ENCODE measurements around the gene TMEM115.

TMEM115 gene

DNA sequence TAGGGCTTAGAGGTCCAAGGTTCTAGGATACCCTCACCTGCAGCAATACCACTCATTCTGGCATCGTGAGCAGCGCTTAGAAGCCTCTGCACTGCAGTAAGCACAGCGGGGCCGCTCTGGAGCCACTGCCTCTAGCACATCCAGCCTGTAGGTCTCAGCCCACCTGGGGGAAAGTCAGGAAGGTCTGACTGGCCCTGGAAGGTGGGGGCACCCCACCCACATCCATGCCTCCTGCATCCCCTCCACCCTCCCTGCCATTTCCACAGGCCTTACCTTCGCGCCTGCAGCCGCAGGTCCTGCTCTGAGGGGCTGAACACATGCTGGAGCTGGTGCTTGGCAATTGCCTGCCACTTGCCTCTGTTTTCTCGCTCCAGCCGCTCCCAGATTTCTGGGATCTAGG, 17.8 kb downstream of the TMEM115 start:
- no peaks in the 10 kb centered on the region for H3K36me3 ChIP-seq (ENCODE audit: control insufficient read depth in 2 of 2, insufficient read depth in 2 of 2, low read length in 2 of 2)
- no peak overlapping the region for H3K27ac ChIP-seq (ENCODE audit: low read length)
- H3K4me3 ChIP-seq (ENCODE audit: low read length in 2 of 2): peak overlapping the region; percentile 67 to 73
- peaks cover 3 to 4% of the 10 kb centered on the region in 2 donors for H3K27me3 ChIP-seq (ENCODE audit: control insufficient read depth in 1 of 2, insufficient read depth in 2 of 2, low read length in 2 of 2)
- H3K9ac ChIP-seq (ENCODE audit: low read length in 2 of 2): peak overlapping the region in 1 of 2 donors; percentile 50
- no peaks in the 10 kb centered on the region for H3K9me3 ChIP-seq (ENCODE audit: control insufficient read depth in 2 of 2, low read length in 2 of 2)
- H3K4me1 ChIP-seq (ENCODE audit: control insufficient read depth, insufficient read depth, low read length): peaks cover 44% of the 10 kb centered on the region

DNA sequence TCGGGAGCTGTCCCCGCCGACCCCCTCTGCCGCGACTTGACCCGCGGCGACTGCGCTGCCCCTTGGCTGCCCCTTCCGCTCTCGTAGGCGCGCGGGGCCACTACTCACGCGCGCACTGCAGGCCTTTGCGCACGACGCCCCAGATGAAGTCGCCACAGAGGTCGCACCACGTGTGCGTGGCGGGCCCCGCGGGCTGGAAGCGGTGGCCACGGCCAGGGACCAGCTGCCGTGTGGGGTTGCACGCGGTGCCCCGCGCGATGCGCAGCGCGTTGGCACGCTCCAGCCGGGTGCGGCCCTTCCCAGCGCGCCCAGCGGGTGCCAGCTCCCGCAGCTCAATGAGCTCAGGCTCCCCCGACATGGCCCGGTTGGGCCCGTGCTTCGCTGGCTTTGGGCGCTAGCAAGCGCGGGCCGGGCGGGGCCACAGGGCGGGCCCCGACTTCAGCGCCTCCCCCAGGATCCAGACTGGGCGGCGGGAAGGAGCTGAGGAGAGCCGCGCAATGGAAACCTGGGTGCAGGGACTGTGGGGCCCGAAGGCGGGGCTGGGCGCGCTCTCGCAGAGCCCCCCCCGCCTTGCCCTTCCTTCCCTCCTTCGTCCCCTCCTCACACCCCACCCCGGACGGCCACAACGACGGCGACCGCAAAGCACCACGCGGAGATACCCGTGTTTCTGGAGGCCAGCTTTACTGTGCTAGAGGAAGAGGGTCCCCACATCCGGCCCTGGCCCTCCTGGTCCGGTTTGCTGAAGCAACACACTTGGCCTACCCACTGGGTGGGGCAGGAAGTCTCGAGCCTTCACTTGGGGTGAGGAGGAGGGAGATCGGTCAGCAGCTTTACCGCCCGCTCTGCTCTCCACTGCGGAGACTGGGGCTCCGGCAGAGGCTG, 18.6 kb downstream of the TMEM115 start, which contains the start of gene RASSF1:
RASSF1 (minus strand) TSS at position 389 of the 882 bp plus-strand sequence; CDS start at position 358, 31 bp downstream.
- Histone ChIP-seq H3K9me3 (ENCODE audit: control insufficient read depth in 2 of 2, low read length in 2 of 2) (no peaks in the 10 kb centered on the region), H3K9ac (ENCODE audit: low read length in 2 of 2) (peak within 1 kb of the TSS; percentile 50 to 55), H3K36me3 (ENCODE audit: control insufficient read depth in 2 of 2, insufficient read depth in 2 of 2, low read length in 2 of 2) (no peaks in the 10 kb centered on the region), H3K4me1 (ENCODE audit: control insufficient read depth, insufficient read depth, low read length) (peaks cover 51% of the 10 kb centered on the region), H3K27me3 (ENCODE audit: control insufficient read depth in 1 of 2, insufficient read depth in 2 of 2, low read length in 2 of 2) (peaks cover 3 to 4% of the 10 kb centered on the region in 2 donors), H3K4me3 (ENCODE audit: low read length in 2 of 2) (peak within 1 kb of the TSS; percentile 67 to 73), H3K27ac (ENCODE audit: low read length) (peak within 1 kb of the TSS; percentile 31)

DNA sequence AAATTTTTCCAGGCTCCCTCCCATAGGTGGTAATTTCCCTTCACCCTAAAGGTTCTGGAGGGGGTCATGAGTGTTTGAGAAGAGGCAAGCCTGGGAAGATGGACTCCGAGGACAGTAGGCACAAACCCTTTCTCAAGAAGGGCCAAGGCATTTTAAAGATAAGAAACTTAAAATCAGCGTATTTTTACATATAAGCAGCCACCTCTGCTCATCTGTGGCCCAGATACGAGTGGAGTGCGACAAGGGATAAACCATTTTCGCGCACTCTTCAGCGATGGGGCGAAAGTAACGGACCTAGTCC, 19.2 kb downstream of the TMEM115 start:
- Histone ChIP-seq H3K4me1 (ENCODE audit: control insufficient read depth, insufficient read depth, low read length) (peaks cover 50% of the 10 kb centered on the region), H3K27ac (ENCODE audit: low read length) (peak overlapping the region; percentile 31)

DNA sequence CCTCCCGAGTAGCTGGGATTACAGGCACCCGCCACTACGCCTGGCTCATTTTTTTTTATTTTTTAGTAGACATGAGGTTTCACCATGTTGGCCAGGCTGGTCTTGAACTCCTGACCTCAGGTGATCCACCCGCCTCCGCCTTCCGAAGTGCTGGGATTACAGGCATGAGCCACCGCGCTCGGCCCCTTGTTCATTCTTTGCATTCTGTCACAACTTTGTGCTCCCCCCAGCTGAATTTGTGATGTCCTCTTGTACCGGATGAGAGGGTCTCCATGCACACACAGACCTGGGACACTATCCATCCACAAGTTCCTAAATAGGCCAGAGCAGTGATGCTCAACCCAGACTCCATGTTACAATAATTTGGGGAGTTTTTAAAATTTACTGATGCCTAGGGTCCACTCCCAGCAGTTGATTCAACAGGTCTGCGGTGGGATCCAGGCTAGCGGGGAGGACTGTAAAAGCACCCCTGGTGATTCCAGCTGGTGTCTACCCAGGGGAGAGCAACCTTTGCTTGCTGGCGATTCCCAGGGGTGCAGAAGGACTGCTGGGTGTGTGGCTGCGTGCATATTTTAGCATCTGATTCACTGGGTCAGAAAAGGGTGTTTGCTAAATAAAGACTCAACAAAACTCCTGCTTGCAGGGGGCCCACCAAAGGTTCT, 19.7 kb downstream of the TMEM115 start:
- H3K4me1 ChIP-seq (ENCODE audit: control insufficient read depth, insufficient read depth, low read length): peaks cover 49% of the 10 kb centered on the region

More for the DNA sequence above, 19.2 kb downstream of the TMEM115 start:
- H3K9ac ChIP-seq (ENCODE audit: low read length in 2 of 2): peak overlapping the region; percentile 50 to 55
- no peaks in the 10 kb centered on the region for H3K36me3 ChIP-seq (ENCODE audit: control insufficient read depth in 2 of 2, insufficient read depth in 2 of 2, low read length in 2 of 2)
- peaks cover 0 to 3% of the 10 kb centered on the region in 2 donors for H3K27me3 ChIP-seq (ENCODE audit: control insufficient read depth in 1 of 2, insufficient read depth in 2 of 2, low read length in 2 of 2)
- no peaks in the 10 kb centered on the region for H3K9me3 ChIP-seq (ENCODE audit: control insufficient read depth in 2 of 2, low read length in 2 of 2)
- H3K4me3 ChIP-seq (ENCODE audit: low read length in 2 of 2): peak overlapping the region; percentile 67 to 73

DNA sequence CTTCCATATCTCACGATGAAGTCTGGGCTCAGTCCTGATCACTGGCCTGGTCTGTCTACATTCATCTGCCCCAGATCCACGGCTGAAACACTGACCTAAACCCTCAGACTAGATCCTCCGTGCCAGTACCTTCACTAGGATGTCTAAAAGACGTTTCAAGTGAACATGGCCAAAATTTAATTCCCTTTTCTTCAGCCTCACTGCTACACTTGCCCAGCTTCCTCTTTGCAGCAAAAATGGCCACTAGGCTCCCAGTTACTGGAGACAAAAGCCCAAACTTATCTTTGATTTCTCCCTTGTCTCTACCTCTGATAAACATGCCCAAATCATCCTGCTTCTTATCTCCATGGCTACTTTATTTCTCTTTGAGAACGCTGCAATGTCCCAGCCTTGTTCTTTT, 20.4 kb downstream of the TMEM115 start:
- H3K4me3 ChIP-seq (ENCODE audit: low read length in 2 of 2): peak overlapping the region in 1 of 2 donors; percentile 44
- H3K9ac ChIP-seq (ENCODE audit: low read length in 2 of 2): peak overlapping the region in 1 of 2 donors; percentile 21
- H3K36me3 ChIP-seq (ENCODE audit: control insufficient read depth in 2 of 2, insufficient read depth in 2 of 2, low read length in 2 of 2): peaks cover 0 to 5% of the 10 kb centered on the region in 2 donors
- H3K4me1 ChIP-seq (ENCODE audit: control insufficient read depth, insufficient read depth, low read length): peaks cover 56% of the 10 kb centered on the region
- H3K27me3 ChIP-seq (ENCODE audit: control insufficient read depth in 1 of 2, insufficient read depth in 2 of 2, low read length in 2 of 2): no peaks in the 10 kb centered on the region
- no peaks in the 10 kb centered on the region for H3K9me3 ChIP-seq (ENCODE audit: control insufficient read depth in 2 of 2, low read length in 2 of 2)
- peak overlapping the region; percentile 89 for H3K27ac ChIP-seq (ENCODE audit: low read length)

More for the DNA sequence above, 19.7 kb downstream of the TMEM115 start:
- Histone ChIP-seq H3K27me3 (ENCODE audit: control insufficient read depth in 1 of 2, insufficient read depth in 2 of 2, low read length in 2 of 2) (no peaks in the 10 kb centered on the region), H3K4me3 (ENCODE audit: low read length in 2 of 2) (peak overlapping the region; percentile 67 to 73), H3K9me3 (ENCODE audit: control insufficient read depth in 2 of 2, low read length in 2 of 2) (no peaks in the 10 kb centered on the region), H3K9ac (ENCODE audit: low read length in 2 of 2) (peak overlapping the region; percentile 50 to 55), H3K27ac (ENCODE audit: low read length) (peak overlapping the region; percentile 31), H3K36me3 (ENCODE audit: control insufficient read depth in 2 of 2, insufficient read depth in 2 of 2, low read length in 2 of 2) (no peaks in the 10 kb centered on the region)

DNA sequence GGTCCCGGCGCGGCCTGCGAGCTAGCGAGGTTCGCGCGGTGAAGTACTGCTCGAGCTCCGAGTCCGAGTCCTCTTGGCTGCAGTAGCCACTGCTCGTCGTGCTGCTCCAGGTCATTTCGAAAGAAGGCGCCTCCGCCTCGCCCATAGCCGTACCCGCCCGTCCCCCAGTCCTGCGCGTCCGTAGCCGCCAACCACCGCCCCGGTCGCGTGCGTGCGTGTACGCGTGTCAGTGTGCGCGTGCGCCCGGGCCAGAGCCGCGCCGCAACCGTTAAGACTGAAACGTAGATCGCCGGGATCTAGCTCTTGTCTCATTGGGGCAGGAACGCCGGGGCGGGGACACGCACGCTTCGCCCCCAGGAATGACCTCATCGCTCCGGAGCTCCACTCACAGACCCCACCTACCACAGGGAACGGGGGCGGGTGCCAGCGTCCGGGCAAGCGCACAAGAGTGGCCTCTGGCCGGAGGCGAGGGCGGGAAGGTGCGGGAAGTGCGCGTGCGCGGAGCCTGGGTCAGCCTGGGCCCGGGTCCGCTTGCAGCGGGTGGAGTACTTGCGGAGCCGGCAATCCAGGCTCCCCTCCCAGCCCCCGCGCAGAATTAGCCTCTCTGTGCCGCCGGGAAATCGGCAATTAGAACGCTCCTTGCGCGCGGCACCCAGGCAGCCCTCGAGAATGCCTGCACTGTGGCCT, 22.0 kb downstream of the TMEM115 start:
- Histone ChIP-seq H3K36me3 (ENCODE audit: control insufficient read depth in 2 of 2, insufficient read depth in 2 of 2, low read length in 2 of 2) (peaks cover 3 to 6% of the 10 kb centered on the region in 2 donors), H3K4me1 (ENCODE audit: control insufficient read depth, insufficient read depth, low read length) (peaks cover 59% of the 10 kb centered on the region), H3K9me3 (ENCODE audit: control insufficient read depth in 2 of 2, low read length in 2 of 2) (no peaks in the 10 kb centered on the region), H3K9ac (ENCODE audit: low read length in 2 of 2) (peak overlapping the region; percentile 87 to 90), H3K4me3 (ENCODE audit: low read length in 2 of 2) (peak overlapping the region; percentile 89), H3K27me3 (ENCODE audit: control insufficient read depth in 1 of 2, insufficient read depth in 2 of 2, low read length in 2 of 2) (no peaks in the 10 kb centered on the region), H3K27ac (ENCODE audit: low read length) (peak overlapping the region; percentile 89)

DNA sequence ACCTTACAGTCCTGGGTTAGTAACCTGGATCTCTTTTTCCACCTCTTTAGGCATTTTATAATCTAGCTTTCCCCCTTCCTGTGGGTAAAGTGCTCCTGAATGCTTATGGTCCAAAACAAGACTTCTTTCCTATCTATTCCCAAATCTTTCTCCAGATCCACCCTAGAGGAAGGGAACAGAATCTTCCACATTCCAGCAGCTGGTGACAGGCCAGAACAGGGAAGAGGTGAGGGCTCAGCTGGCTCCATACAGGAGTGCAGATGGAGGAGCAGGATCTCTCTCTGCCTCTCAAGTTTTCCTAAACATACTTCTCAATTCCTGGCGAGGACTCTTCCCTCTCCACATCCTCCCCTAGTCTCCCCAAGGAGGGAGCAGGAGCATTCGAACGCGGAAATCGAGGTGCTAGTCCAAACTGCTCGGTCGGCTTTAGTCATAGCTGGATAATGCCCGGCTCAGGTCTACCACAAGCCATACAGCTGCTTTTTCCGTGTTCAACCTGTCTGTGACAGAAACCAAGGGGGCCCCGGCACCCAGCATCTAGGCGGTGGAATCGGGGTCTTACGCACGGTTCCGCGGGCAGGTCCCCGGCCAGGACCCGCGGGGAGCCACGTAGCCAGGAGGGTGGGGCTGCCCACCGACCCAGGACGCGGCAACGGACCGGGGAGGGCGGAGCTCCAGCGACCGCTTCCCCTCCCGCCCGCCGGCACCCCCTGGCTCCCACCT, 22.7 kb downstream of the TMEM115 start:
- peaks cover 58% of the 10 kb centered on the region for H3K4me1 ChIP-seq (ENCODE audit: control insufficient read depth, insufficient read depth, low read length)

DNA sequence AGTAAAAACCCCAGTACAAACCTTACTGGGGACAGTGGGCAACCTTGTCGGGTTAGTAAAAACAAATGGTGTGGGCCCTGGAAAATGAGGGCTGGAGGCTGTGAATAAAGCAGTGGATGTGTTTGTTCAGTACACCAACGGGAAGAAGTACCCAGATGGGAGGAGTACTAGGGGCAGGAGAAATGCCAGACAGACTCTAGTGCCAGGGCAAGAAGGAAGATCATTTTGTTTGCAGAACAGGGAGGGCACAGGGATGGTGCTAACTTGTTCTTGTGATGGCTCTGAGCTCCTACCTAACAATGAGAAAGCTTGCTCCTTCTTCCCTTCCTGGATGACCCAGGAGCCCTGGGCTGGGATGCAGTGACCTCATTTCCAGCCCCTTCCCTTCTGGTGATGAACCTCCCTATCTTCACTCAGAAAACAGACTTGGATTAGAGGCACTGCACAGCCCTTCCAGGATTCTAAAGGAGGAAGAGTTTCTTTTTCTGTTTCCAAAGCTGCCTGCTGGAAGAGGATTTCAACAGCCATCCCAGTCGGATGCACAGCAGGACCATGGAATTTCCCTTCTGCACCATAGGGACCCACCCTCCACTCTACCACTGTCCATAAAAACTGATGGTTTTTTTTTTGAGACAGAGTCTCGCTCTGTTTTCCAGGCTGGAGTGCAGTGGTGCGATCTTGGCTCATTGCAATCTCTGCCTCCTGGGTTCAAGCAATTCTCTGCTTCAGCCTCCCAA, 24.8 kb downstream of the TMEM115 start:
- H3K9ac ChIP-seq (ENCODE audit: low read length in 2 of 2): peak overlapping the region; percentile 36 to 42
- no peaks in the 10 kb centered on the region for H3K9me3 ChIP-seq (ENCODE audit: control insufficient read depth in 2 of 2, low read length in 2 of 2)
- H3K27ac ChIP-seq (ENCODE audit: low read length): peak overlapping the region; percentile 64
- H3K4me3 ChIP-seq (ENCODE audit: low read length in 2 of 2): no peak overlapping the region
- H3K27me3 ChIP-seq (ENCODE audit: control insufficient read depth in 1 of 2, insufficient read depth in 2 of 2, low read length in 2 of 2): no peaks in the 10 kb centered on the region
- H3K4me1 ChIP-seq (ENCODE audit: control insufficient read depth, insufficient read depth, low read length): peaks cover 46% of the 10 kb centered on the region
- H3K36me3 ChIP-seq (ENCODE audit: control insufficient read depth in 2 of 2, insufficient read depth in 2 of 2, low read length in 2 of 2): peaks cover 29% of the 10 kb centered on the region in 2 donors

More for the DNA sequence above, 22.7 kb downstream of the TMEM115 start:
- Histone ChIP-seq H3K36me3 (ENCODE audit: control insufficient read depth in 2 of 2, insufficient read depth in 2 of 2, low read length in 2 of 2) (peaks cover 9 to 10% of the 10 kb centered on the region in 2 donors), H3K9ac (ENCODE audit: low read length in 2 of 2) (peak overlapping the region; percentile 87 to 90), H3K9me3 (ENCODE audit: control insufficient read depth in 2 of 2, low read length in 2 of 2) (no peaks in the 10 kb centered on the region), H3K27ac (ENCODE audit: low read length) (peak overlapping the region; percentile 89), H3K4me3 (ENCODE audit: low read length in 2 of 2) (peak overlapping the region; percentile 89), H3K27me3 (ENCODE audit: control insufficient read depth in 1 of 2, insufficient read depth in 2 of 2, low read length in 2 of 2) (no peaks in the 10 kb centered on the region)

DNA sequence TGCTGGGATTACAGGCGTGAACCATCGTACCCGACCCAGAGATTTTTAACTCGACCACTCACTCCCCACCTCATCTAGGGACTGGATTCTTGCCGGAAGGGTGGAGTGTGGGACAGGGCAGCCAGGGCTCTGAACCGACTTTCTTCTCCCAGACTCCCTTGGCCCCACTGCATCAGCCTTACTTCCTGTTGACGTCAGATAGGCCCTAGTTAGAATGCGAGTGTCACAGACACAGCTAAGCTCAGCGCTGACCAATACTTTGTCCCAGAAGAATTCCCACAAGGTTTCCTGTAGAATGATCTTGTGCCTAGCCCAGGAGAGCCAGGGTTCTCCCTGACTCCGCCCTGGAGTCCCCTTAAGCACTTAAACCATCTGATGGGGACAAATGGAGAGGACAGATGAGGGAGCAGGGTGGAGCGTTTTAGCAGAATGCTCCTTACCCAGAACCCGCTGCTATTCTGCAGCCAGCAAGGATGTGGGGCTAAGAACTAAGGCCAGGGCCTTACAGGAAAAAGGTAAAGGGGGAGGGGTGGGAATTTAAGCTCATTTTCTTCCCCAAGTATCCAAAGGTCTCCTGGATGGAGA, 25.5 kb downstream of the TMEM115 start:
- Histone ChIP-seq H3K27ac (ENCODE audit: low read length) (peak overlapping the region; percentile 64), H3K9ac (ENCODE audit: low read length in 2 of 2) (peak overlapping the region; percentile 29 to 42), H3K36me3 (ENCODE audit: control insufficient read depth in 2 of 2, insufficient read depth in 2 of 2, low read length in 2 of 2) (peaks cover 30 to 32% of the 10 kb centered on the region in 2 donors), H3K4me3 (ENCODE audit: low read length in 2 of 2) (peak overlapping the region in 1 of 2 donors; percentile 35), H3K27me3 (ENCODE audit: control insufficient read depth in 1 of 2, insufficient read depth in 2 of 2, low read length in 2 of 2) (no peaks in the 10 kb centered on the region), H3K9me3 (ENCODE audit: control insufficient read depth in 2 of 2, low read length in 2 of 2) (no peaks in the 10 kb centered on the region), H3K4me1 (ENCODE audit: control insufficient read depth, insufficient read depth, low read length) (peaks cover 45% of the 10 kb centered on the region)

Measured in stomach smooth muscle (tissue), 2 donors.